Measurements from ENCODE around the gene HPSE2.
A peak's percentile ranks its signal among the peaks of the same experiment; 100 is the strongest.

Gene HPSE2

DNA sequence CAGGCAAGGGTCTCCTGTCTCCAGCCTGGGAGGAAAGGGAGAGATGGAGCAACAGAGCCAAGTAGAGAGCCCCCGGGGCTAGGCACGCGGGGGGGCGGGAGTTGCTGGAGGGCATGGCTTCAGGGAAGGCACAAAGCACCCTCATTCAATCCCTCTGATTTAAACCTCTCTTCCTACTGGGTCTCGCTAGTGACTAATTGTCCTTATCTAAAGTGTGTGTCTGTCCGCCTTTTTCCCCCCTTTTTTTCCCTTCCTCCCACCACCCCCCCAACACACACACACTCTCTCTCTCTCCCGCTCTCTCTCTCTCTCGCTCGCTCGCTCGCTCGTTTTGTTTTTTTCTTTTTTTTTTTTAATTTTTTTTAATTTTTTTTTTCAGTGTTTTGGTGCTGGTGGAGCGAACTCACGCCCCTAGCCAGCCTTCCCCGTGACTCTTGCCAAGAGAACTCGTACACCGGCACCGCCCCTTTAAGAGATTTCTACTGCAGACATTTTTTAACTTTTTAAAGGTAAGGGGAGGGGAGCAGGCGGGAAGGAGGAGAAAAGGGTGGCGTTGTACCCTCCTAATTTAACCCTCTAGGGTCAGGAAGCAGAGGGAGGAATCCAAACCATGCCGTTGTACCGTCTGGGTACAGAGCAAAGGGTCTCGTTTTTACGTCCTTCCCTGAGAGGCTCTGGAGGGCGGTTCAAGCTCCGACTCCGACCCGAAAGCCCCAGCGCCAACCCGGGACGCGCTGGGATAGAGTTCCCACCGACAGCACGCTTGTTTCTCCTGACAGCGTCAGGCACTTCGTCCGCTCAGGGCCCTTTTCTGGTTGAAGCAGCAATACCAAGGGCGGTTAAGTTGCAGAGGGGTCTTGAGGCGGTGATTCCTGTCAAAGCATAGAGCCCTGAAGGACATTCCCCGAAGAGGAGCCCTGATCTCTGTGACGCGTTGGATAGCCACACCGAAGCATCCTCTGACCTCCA lies at the start of gene HPSE2:
TSS of gene HPSE2 (minus strand) at position 195 of the 969 bp plus-strand sequence.
- Histone ChIP-seq H3K9me3 (ENCODE audit: severe bottlenecking) (no peaks in the 10 kb centered on the region), H3K27ac (no peak within 1 kb of the TSS), H3K4me3 (ENCODE audit: low read depth, low read length) (no peak within 1 kb of the TSS), H3K27me3 (ENCODE audit: insufficient read depth, low read depth, severe bottlenecking) (peaks cover 92% of the 10 kb centered on the region), H3K36me3 (no peaks in the 10 kb centered on the region)
- no peak for DNase-seq
- TF ChIP-seq, protein P1, sequence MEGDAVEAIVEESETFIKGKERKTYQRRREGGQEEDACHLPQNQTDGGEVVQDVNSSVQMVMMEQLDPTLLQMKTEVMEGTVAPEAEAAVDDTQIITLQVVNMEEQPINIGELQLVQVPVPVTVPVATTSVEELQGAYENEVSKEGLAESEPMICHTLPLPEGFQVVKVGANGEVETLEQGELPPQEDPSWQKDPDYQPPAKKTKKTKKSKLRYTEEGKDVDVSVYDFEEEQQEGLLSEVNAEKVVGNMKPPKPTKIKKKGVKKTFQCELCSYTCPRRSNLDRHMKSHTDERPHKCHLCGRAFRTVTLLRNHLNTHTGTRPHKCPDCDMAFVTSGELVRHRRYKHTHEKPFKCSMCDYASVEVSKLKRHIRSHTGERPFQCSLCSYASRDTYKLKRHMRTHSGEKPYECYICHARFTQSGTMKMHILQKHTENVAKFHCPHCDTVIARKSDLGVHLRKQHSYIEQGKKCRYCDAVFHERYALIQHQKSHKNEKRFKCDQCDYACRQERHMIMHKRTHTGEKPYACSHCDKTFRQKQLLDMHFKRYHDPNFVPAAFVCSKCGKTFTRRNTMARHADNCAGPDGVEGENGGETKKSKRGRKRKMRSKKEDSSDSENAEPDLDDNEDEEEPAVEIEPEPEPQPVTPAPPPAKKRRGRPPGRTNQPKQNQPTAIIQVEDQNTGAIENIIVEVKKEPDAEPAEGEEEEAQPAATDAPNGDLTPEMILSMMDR (IDR thresholded peaks at IDR 0.05; ENCODE audit: low read depth, low read length): no peak

DNA sequence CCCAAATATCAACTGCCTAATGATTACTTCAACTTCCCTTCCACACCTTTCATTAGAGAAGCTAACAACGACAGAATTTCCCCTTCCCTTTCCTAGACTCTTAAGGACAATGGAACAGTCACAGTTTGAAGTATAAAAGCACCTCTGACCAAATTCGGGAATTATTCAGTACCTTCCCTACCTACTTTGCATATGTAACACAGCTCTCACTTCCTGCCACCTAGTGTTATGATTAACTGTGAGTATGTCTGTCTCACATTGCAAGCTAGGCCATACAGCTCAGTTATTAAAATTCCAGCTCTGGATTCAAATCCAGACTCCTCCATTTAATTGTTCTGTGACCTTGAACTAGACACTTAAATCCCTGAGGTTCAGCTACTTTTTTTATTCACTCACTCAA lies 44.8 kb upstream of the HPSE2 start:
- TF ChIP-seq, protein P1 (IDR thresholded peaks at IDR 0.05; ENCODE audit: low read depth, low read length): no peak
- DNase-seq: no peak
- H3K27ac ChIP-seq: no peak overlapping the region
- H3K36me3 ChIP-seq: no peaks in the 10 kb centered on the region
- no peak overlapping the region for H3K4me3 ChIP-seq (ENCODE audit: low read depth, low read length)
- H3K9me3 ChIP-seq (ENCODE audit: severe bottlenecking): peaks cover 6% of the 10 kb centered on the region
- H3K27me3 ChIP-seq (ENCODE audit: insufficient read depth, low read depth, severe bottlenecking): peaks cover 48% of the 10 kb centered on the region

DNA sequence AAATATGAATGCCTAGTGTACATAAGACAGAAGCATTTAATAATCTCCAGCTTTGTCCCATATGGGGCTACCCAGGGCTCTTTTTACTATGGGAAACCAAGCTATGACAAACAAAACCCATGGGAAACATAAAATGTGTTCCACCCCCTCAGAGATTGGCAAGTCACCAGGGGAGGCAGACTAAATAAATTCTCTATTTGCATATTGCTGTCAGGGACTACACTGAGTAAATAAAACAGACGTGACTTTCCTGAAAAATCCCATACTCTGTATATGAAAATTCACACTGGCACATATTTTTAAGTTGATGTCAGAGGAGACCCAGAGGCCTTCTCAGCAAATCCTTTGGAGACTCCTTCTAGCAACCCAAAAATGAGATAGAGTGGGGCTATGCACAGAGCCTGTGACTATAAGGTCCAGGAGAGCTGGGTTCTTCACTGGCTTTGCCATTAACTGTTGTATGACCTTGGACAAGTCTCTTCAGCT lies 44.0 kb upstream of the HPSE2 start:
- Histone ChIP-seq H3K4me3 (ENCODE audit: low read depth, low read length) (no peak overlapping the region), H3K36me3 (no peaks in the 10 kb centered on the region), H3K27ac (no peak overlapping the region), H3K9me3 (ENCODE audit: severe bottlenecking) (peaks cover 6% of the 10 kb centered on the region), H3K27me3 (ENCODE audit: insufficient read depth, low read depth, severe bottlenecking) (peaks cover 55% of the 10 kb centered on the region)
- TF ChIP-seq, protein P1 (IDR thresholded peaks at IDR 0.05; ENCODE audit: low read depth, low read length): no peak
- no peak for DNase-seq

DNA sequence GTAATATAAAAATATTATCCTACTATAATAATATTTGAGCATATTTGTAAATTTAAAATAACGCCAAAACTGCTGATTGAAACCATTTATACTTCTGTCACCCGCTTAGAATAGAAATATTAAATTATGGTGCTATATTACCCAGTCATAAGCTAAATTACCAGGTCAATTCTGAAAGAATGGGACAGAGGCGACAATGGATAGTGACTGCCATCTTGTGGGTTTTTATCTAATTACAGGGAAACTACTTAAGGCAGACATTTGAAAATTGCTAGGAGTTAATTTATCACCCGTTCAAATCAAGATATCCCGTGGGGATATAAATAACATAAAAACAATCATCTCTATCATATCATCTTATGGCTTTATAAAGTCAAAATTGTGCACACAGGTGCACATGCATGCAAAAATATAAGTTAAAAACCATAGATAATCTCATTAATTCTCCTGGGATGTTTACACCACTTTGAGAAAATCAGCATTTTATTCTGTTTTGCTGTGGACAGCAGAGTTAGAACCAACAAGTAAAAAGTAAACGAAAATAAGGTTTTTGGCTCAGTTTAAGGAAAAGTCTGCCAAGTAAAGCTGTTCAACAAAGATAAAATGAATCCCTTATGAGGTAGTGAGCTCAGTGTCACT lies 41.3 kb upstream of the HPSE2 start:
- Histone ChIP-seq H3K9me3 (ENCODE audit: severe bottlenecking) (no peaks in the 10 kb centered on the region), H3K27me3 (ENCODE audit: insufficient read depth, low read depth, severe bottlenecking) (peaks cover 66% of the 10 kb centered on the region), H3K4me3 (ENCODE audit: low read depth, low read length) (no peak overlapping the region), H3K36me3 (no peaks in the 10 kb centered on the region), H3K27ac (no peak overlapping the region)
- TF ChIP-seq, protein P1 (IDR thresholded peaks at IDR 0.05; ENCODE audit: low read depth, low read length): 0 out of 2 replicates have a peak, but pooled peaks have one; percentile 23
- no peak for DNase-seq

DNA sequence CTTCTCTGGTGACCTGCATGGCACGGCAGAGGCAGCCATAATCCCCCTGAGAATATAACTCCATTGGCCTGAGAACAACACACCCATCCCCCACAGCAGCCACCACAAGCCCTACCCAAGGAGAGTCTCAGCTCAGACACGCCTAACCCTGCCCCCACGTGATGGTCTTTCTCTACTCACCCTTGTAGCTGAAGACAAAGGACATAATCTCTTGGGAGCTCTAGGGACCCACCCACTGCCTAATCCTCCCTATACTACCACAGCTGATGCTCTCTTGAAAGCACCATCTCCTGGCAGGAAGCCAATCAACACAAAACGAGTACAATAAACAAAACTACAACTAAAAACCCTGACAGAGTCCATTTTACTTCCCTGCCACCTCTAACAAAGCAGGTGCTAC lies 30.7 kb upstream of the HPSE2 start:
- H3K4me3 ChIP-seq (ENCODE audit: low read depth, low read length): no peak overlapping the region
- no peaks in the 10 kb centered on the region for H3K36me3 ChIP-seq
- peaks cover 16% of the 10 kb centered on the region for H3K9me3 ChIP-seq (ENCODE audit: severe bottlenecking)
- peaks cover 17% of the 10 kb centered on the region for H3K27me3 ChIP-seq (ENCODE audit: insufficient read depth, low read depth, severe bottlenecking)
- no peak overlapping the region for H3K27ac ChIP-seq
- TF ChIP-seq, protein P1 (IDR thresholded peaks at IDR 0.05; ENCODE audit: low read depth, low read length): no peak
- DNase-seq: peak; percentile 49

Measured in WERI-Rb-1 (cell line).